Tibial artery (tissue), 4 donors: ENCODE results near the gene PURA.

Experiments
- DNase-seq, 2 donors: peaks; one replicate each; pipeline ENCODE4 v3.0.0-alpha.2; 2019
- H3K27ac ChIP-seq, 2 donors: fragments of 200-600 bp; sonication (generic) in 1 of 2; 1 replicate in 1 of 2; 2 replicates in 1 of 2; pipeline ENCODE4 v1.5.1; 2018 to 2019; ENCODE audit warnings: mild to moderate bottlenecking in 1 of 2
- H3K27me3 ChIP-seq, 2 donors: fragments of 200-600 bp; sonication (generic) in 1 of 2; one replicate each; pipeline versions ENCODE4 v1.5.1 to v1.6.0; 2016 to 2019
- H3K36me3 ChIP-seq, 3 donors: fragments of 200-600 bp; sonication (generic) in 2 of 3; one replicate each; pipeline ENCODE4 v1.5.1; 2016 to 2019; ENCODE audit warnings: mild to moderate bottlenecking in 2 of 3
- H3K4me1 ChIP-seq, 4 donors: fragments of 200-600 bp; sonication (generic) in 2 of 4; 1 replicate in 3 of 4; 2 replicates in 1 of 4; pipeline ENCODE4 v1.5.1; 2016 to 2019
- H3K4me3 ChIP-seq, 2 donors: fragments of 200-600 bp; sonication (generic) in 1 of 2; 1 replicate in 1 of 2; 2 replicates in 1 of 2; pipeline ENCODE4 v1.5.1; 2018 to 2019; ENCODE audit warnings: mild to moderate bottlenecking in 2 of 2
- H3K9me3 ChIP-seq, 3 donors: fragments of 200-600 bp; sonication (generic) in 1 of 3; one replicate each; pipeline ENCODE4 v1.5.1; 2016 to 2019
- intact Hi-C: fragments of 100-400 bp; cut with DNase I; formaldehyde crosslinking; loops from one replicate; pipeline ENCODE4 v1.15.0; 2023; ENCODE audit warnings: low total_unique reads
- TF ChIP-seq, protein P1 (sequence below), 2 experiments: fragments of 200-600 bp in 1 of 2; fragments of 450-650 bp in 1 of 2; IDR thresholded peaks; one replicate each; pipeline ENCODE4 v1.5.1; 2017 to 2019; ENCODE audit warnings: antibody characterized with exemption in 2 of 2, mild to moderate bottlenecking in 1 of 2, moderate library complexity in 1 of 2

Gene PURA

DNA sequence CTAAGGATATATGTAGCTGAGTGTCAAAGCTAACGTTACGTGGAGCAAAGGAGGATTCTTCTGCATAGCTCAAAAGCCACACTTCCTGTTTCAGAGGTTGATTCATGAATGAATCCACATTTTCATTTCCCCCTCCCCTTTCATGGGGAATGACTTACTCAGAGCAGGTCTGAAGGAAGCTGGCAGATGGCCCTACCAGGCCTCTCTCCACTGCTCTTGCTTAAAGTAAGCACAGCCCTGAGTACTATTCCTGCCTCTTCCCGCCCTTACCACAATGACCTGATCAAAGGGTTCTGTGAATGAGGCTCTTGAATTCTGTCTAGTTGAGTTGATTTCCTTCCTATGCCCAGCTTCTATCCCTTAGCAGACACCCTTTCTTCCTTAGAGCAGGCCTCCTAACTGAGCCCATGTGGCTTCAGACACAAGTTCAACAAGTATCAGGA is 18.1 kb downstream of the PURA start:
- TF ChIP-seq, protein P1, sequence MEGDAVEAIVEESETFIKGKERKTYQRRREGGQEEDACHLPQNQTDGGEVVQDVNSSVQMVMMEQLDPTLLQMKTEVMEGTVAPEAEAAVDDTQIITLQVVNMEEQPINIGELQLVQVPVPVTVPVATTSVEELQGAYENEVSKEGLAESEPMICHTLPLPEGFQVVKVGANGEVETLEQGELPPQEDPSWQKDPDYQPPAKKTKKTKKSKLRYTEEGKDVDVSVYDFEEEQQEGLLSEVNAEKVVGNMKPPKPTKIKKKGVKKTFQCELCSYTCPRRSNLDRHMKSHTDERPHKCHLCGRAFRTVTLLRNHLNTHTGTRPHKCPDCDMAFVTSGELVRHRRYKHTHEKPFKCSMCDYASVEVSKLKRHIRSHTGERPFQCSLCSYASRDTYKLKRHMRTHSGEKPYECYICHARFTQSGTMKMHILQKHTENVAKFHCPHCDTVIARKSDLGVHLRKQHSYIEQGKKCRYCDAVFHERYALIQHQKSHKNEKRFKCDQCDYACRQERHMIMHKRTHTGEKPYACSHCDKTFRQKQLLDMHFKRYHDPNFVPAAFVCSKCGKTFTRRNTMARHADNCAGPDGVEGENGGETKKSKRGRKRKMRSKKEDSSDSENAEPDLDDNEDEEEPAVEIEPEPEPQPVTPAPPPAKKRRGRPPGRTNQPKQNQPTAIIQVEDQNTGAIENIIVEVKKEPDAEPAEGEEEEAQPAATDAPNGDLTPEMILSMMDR (IDR thresholded peaks at IDR 0.05), result no peak
- H3K27ac ChIP-seq, result no peak overlapping the region
- DNase-seq, result peak in 1 of 2 donors; percentile 65
- no peaks in the 10 kb centered on the region for H3K36me3 ChIP-seq
- intact Hi-C loops, result no loop called here
- H3K9me3 ChIP-seq, result no peaks in the 10 kb centered on the region
- H3K4me3 ChIP-seq, result no peak overlapping the region
- H3K4me1 ChIP-seq, result peaks cover 0 to 28% (median 15%) of the 10 kb centered on the region in 4 donors
- H3K27me3 ChIP-seq, result no peaks in the 10 kb centered on the region

DNA sequence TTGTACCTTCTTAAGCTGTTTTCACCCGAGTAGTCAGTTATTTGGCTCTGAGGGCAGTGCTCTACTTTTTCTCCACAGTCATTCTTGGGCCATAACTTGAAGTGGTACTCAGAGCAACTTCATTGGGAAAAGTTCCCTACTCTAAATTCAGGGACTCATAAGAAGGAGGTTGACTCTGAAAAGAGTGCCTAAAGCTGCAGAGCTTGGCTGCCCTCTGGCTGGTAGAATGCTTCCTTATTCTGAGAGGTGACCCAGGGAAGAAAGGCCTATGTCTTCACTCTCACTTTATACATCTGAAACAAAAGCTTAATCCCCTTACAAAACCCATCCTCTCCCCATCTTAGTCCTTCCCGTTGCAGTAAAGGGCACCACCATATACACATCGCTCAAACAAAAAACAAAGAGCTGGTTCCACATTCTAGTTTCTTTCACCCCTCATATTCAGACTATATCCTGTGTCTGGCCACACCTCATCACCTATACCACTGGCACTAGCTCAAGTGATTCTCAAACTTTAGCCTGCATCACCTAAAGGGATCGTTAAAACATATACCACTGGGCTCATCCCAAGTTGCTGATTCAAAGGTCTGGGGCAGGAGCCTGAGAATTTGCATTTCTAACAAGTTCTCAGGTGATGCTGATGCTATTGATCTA is 19.7 kb downstream of the PURA start:
- no peaks in the 10 kb centered on the region for H3K36me3 ChIP-seq
- no peaks in the 10 kb centered on the region for H3K27me3 ChIP-seq
- peaks cover 0 to 30% (median 15%) of the 10 kb centered on the region in 4 donors for H3K4me1 ChIP-seq
- no peak overlapping the region for H3K4me3 ChIP-seq
- TF ChIP-seq, protein P1 (IDR thresholded peaks at IDR 0.05), result no peak
- no peak for DNase-seq
- intact Hi-C loops, result no loop called here
- H3K9me3 ChIP-seq, result no peaks in the 10 kb centered on the region
- H3K27ac ChIP-seq, result no peak overlapping the region

DNA sequence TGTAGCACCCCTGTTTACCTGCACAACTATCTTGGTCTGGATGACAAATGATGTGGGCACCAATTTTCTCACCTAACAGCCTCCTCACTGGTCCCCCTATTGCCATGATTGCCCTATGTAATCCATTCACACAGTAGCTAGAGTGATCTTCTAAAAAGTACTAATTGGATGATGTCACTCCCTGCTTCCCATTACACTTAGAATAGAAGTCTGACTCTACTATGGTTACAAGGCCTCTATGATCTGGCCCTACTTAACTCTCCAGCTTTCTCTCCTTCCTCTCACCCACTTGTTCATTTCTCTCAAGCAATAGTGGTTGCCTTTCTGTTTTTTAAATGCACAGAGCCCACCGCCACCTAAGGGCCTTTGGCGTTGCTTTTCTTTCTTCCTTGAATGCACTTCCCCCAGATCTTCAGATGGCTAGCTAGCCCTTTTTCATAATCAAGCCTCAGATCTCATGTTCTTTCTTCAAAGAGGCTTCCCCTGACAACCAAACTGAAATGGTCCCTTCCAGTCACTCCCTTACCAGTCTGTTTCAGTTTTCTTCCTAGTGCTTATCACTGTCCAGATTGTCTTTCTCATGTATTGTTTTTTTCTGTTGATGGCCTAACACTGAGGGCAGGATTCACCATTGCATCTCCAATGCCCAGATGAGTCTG is 20.5 kb downstream of the PURA start:
- no peak for DNase-seq
- Histone ChIP-seq H3K36me3 (no peaks in the 10 kb centered on the region), H3K4me3 (no peak overlapping the region), H3K27me3 (no peaks in the 10 kb centered on the region), H3K4me1 (peaks cover 0 to 30% (median 15%) of the 10 kb centered on the region in 4 donors), H3K27ac (no peak overlapping the region), H3K9me3 (no peaks in the 10 kb centered on the region)
- intact Hi-C loops, result no loop called here
- TF ChIP-seq, protein P1 (IDR thresholded peaks at IDR 0.05), result no peak

DNA sequence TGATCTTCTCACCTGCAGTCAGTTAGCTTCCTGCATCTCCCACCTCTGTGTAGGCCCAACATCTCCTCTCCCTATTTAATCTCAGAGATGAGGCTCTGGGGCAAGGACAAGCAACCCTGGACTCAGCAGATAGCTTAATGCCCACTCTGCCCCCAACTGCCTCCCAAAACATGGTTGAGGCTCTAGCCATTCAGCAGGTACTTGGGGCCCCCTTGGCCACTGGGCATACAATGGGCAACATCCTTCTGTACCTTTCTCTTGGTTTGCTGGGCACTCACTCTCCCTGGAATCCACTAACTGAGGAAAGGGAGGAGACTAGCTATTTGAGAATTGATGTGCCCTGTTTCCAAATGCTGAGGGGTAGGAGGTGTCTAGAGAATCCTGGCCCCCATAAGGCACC is 21.2 kb downstream of the PURA start:
- DNase-seq, result peak in 1 of 2 donors; percentile 25
- Histone ChIP-seq H3K27ac (no peak overlapping the region), H3K27me3 (no peaks in the 10 kb centered on the region), H3K4me3 (no peak overlapping the region), H3K4me1 (peaks cover 0 to 31% (median 15%) of the 10 kb centered on the region in 4 donors), H3K36me3 (no peaks in the 10 kb centered on the region), H3K9me3 (no peaks in the 10 kb centered on the region)
- intact Hi-C loops, result no loop called here
- TF ChIP-seq, protein P1 (IDR thresholded peaks at IDR 0.05), result no peak

DNA sequence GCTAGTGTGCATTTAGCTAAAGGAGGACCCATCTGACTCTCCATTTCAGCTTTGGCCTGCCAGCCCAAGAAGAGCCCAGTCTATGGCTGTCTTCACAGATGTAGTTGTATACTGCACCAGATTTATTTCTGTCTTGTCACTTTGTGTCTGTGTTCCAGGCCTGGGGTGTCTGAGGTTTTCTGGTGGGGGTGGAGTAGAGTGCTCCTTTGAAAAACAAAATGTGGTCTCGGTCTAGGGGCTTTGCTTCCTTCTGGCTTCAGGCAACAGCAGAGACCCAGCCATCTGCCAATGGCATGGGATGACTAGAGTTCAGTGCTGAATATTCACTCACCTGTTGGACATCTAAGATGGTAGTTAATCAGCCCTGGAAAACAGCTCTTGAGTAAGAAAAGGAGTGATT is 22.7 kb downstream of the PURA start:
- H3K27ac ChIP-seq, result no peak overlapping the region
- H3K4me3 ChIP-seq, result no peak overlapping the region
- peaks cover 0 to 41% (median 25%) of the 10 kb centered on the region in 4 donors for H3K4me1 ChIP-seq
- TF ChIP-seq, protein P1 (IDR thresholded peaks at IDR 0.05), result no peak
- no peaks in the 10 kb centered on the region for H3K36me3 ChIP-seq
- intact Hi-C loops, result no loop called here
- no peak for DNase-seq
- H3K27me3 ChIP-seq, result no peaks in the 10 kb centered on the region
- H3K9me3 ChIP-seq, result no peaks in the 10 kb centered on the region
